RWPE2 (cell line): ENCODE data around the gene RBMS1.
"Not testable (repeated sequence)": the region's sequence is repeated elsewhere in the genome, so short reads cannot be mapped to it uniquely, and the experiment has no call there.

Source experiments
- ATAC-seq: fragments of 200-7000 bp; cut with Tn5 transposase; 3 replicates; pipeline ENCODE4 v1.9.1; 2021; ENCODE audit warnings: low read depth
- DNase-seq: peaks from one replicate; pipeline ENCODE4 v3.0.0-alpha.2; 2020; ENCODE audit warnings: low spot score
- H3K27ac ChIP-seq: fragments of 450-650 bp; 2 replicates; pipeline ENCODE4 v1.5.1; 2017; ENCODE audit warnings: mild to moderate bottlenecking; ENCODE audit not compliant: poor library complexity, severe bottlenecking
- H3K27me3 ChIP-seq: fragments of 250-450 bp; sonication (Bioruptor Pico); 2 replicates; pipeline ENCODE4 v1.5.1; 2021; ENCODE audit warnings: mild to moderate bottlenecking, moderate library complexity; ENCODE audit not compliant: insufficient read depth, poor library complexity, severe bottlenecking
- H3K36me3 ChIP-seq: fragments of 250-450 bp; sonication (Bioruptor Pico); 2 replicates; pipeline ENCODE4 v1.5.1; 2020; ENCODE audit warnings: low read depth, mild to moderate bottlenecking, moderate library complexity
- H3K4me1 ChIP-seq: fragments of 250-450 bp; sonication (Bioruptor Pico); 2 replicates; pipeline ENCODE4 v1.5.1; 2021; ENCODE audit warnings: mild to moderate bottlenecking, moderate library complexity; ENCODE audit not compliant: insufficient read depth, poor library complexity, severe bottlenecking
- H3K4me3 ChIP-seq: fragments of 250-450 bp; sonication (Bioruptor Pico); 2 replicates; pipeline ENCODE4 v1.5.1; 2021; ENCODE audit warnings: mild to moderate bottlenecking, moderate library complexity; ENCODE audit not compliant: severe bottlenecking
- H3K9me3 ChIP-seq: fragments of 250-450 bp; sonication (Bioruptor Pico); 2 replicates; pipeline ENCODE4 v1.5.1; 2021; ENCODE audit warnings: mild to moderate bottlenecking, moderate library complexity; ENCODE audit not compliant: severe bottlenecking
- TF ChIP-seq, protein P1 (sequence below): fragments of 450-650 bp; IDR thresholded peaks from one replicate; pipeline ENCODE4 v1.5.1; 2017; ENCODE audit warnings: mild to moderate bottlenecking, moderate library complexity; ENCODE audit not compliant: poor library complexity, severe bottlenecking

RBMS1 gene

DNA sequence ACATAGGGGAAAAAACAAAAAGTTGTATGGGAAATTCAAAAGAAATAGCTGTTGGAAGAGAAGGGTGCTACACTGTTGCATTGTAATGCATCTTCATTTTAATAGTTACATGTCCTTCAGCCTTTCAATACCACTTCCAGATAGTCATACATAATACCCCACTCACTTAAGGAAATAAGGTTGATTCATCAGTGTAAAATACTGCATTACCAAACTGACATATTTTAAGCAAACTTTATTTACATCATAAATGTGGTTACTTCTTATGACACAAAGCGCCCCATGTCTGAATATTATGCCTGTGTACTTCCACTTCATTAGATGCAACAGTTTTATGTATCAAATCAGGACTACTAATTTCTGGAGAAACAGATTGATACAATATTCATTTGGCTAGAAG, 4.5 kb downstream of the RBMS1 start:
- ATAC-seq: no peak
- Histone ChIP-seq H3K27me3 (no peaks in the 10 kb centered on the region), H3K36me3 (no peaks in the 10 kb centered on the region), H3K27ac (no peak overlapping the region), H3K9me3 (no peaks in the 10 kb centered on the region), H3K4me1 (peaks cover 24% of the 10 kb centered on the region), H3K4me3 (no peak overlapping the region)
- DNase-seq: no peak
- TF ChIP-seq, protein P1, sequence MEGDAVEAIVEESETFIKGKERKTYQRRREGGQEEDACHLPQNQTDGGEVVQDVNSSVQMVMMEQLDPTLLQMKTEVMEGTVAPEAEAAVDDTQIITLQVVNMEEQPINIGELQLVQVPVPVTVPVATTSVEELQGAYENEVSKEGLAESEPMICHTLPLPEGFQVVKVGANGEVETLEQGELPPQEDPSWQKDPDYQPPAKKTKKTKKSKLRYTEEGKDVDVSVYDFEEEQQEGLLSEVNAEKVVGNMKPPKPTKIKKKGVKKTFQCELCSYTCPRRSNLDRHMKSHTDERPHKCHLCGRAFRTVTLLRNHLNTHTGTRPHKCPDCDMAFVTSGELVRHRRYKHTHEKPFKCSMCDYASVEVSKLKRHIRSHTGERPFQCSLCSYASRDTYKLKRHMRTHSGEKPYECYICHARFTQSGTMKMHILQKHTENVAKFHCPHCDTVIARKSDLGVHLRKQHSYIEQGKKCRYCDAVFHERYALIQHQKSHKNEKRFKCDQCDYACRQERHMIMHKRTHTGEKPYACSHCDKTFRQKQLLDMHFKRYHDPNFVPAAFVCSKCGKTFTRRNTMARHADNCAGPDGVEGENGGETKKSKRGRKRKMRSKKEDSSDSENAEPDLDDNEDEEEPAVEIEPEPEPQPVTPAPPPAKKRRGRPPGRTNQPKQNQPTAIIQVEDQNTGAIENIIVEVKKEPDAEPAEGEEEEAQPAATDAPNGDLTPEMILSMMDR: no peak

DNA sequence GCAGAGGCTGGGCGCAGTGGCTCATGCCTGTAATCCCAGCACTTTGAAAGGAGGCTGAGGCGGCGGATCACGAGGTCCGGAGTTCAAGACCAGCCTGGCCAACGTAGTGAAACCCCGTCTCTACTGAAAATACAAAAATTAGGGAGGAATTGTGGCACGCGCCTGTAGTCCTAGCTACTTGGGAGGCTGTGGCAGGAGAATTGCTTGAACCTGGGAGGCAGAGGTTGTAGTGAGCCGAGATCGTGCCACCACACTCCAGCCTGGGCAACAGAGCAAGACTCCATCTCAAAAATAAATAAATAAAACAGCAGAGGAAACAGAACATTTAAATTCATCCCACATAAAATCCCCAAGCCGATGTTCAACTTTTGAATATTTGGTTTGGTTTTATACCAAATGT, 5.3 kb downstream of the RBMS1 start:
- not testable (repeated sequence) for H3K4me3 ChIP-seq, H3K27ac ChIP-seq, ATAC-seq, DNase-seq, H3K9me3 ChIP-seq, H3K27me3 ChIP-seq, H3K36me3 ChIP-seq
- peaks cover 23% of the 10 kb centered on the region for H3K4me1 ChIP-seq

DNA sequence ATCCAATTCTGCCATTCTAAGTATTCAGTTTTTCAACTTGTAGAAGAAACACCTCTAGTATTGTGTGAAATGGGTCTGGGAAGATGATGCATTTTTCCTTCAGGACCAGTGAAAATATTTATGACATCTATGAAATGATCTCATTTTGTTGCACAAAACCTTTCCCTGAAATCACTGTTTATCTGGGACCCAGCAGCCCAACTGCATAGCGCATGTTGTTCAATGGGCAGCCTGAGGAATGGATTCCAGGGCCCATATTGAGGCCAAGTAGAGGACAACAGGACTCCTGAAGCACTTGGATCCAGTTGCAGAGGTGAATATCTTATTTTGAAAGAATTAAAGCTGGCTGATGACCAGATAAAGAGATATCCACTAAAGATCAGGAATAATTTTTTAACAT, 7.3 kb downstream of the RBMS1 start:
- no peaks in the 10 kb centered on the region for H3K9me3 ChIP-seq
- ATAC-seq: no peak
- no peak overlapping the region for H3K27ac ChIP-seq

DNA sequence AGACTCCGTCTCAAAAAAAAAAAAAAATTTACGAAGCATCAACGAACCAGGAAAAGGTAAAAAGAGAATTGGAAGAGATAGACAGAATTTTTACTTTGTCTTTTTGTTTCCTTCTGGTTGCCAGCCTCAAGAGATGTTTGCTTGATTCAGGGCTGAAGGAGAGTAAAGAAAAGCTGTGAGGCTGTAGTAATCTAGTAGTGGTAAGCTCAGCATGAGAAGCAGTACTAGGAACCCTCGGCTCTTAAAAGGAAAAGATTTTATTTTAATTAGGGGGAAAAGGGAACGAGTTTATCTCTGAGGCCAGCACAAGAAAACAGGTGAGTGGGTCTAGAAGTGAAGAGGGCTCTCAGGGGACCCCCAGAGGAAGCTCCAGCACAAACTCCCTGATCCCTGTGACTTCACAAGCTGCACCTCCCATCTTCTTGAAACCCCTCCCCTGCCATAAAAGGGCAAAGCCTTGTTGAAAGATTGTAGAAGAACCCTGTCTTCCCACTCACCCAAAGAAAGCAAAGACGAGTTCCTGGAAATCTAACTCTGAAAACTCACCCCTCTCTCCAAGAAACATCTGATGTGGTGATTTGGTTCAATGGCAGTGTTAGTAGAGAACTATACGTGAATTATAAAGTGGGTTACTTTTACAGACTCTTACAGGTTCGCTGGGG, 8.6 kb downstream of the RBMS1 start:
- no peak overlapping the region for H3K27ac ChIP-seq
- H3K27me3 ChIP-seq: no peaks in the 10 kb centered on the region
- TF ChIP-seq, protein P1: no peak
- DNase-seq (no peak), ATAC-seq (no peak)
- H3K36me3 ChIP-seq: no peaks in the 10 kb centered on the region
- H3K4me3 ChIP-seq: no peak overlapping the region
- H3K4me1 ChIP-seq: peaks cover 10% of the 10 kb centered on the region
- H3K9me3 ChIP-seq: no peaks in the 10 kb centered on the region

More for the DNA sequence above, 7.3 kb downstream of the RBMS1 start:
- no peak for DNase-seq
- Histone ChIP-seq H3K36me3 (no peaks in the 10 kb centered on the region), H3K4me3 (no peak overlapping the region), H3K27me3 (no peaks in the 10 kb centered on the region), H3K4me1 (peaks cover 20% of the 10 kb centered on the region)
- TF ChIP-seq, protein P1: no peak

DNA sequence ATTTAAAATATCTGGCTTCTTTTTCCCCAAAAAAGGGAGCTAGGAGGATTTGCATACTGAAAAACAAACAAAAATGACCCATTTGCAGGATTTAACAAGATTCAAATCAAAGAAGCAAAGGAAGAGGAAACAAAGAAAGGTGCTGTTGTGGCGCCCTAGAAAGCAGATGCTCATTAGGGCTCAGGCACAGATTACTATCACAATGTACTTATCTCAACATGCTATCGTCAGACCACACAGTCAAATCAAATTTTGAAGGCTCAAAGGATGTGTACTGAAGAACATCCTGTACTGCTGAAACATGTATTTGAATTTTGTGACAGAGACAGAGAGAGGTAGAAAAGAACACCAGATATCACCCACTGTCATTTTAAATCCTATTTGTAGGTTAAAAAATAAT, 10.9 kb downstream of the RBMS1 start:
- Histone ChIP-seq H3K27ac (no peak overlapping the region), H3K36me3 (no peaks in the 10 kb centered on the region; the same call in 1 of the 2 replicates), H3K27me3 (no peaks in the 10 kb centered on the region), H3K4me1 (no peaks in the 10 kb centered on the region), H3K9me3 (no peaks in the 10 kb centered on the region), H3K4me3 (no peak overlapping the region)
- DNase-seq: no peak
- TF ChIP-seq, protein P1: no peak
- no peak for ATAC-seq
